HCT116 (cell line): ENCODE data around the gene MAGEF1. TPM values are rescaled to one million over a fixed set of nuclear protein-coding genes. Genes with fewer than 3 reads are reported as not detected.

Experiments
- ATAC-seq: fragments of 200-7000 bp; cut with Tn5 transposase; 2 replicates; pipeline ENCODE4 v1.9.1; 2020; ENCODE audit warnings: mild to moderate bottlenecking, moderate library complexity
- BruUV-seq: library from RNA; stranded (reverse); fragments of 400-500 nt; replicated peaks from 2 replicates; lab custom pipeline; 2021; lab: Mats Ljungman, UMichigan
- CTCF ChIA-PET: fragments of 300-600 bp; sonication (Branson Sonifier 250); formaldehyde crosslinking; loops from one replicate; lab custom pipeline; 2021; ENCODE audit warnings: antibody characterized with exemption; lab: Charles Lee
- POLR2A ChIA-PET: fragments of 300-600, 350-600 bp; sonication (Branson Sonifier 250); formaldehyde crosslinking; loops from one replicate; lab custom pipeline; 2021; ENCODE audit warnings: antibody characterized with exemption; lab: Charles Lee
- RAD21 ChIA-PET, 2 experiments: fragments of 300-600 bp; sonication (Branson Sonifier 250); formaldehyde crosslinking; loops; one replicate each; lab custom pipeline; 2023; ENCODE audit warnings: low total read pairs in 2 of 2; ENCODE audit not compliant: uncharacterized antibody in 2 of 2, unreplicated experiment in 2 of 2, low non-redundant PET in 1 of 2; lab: Charles Lee
- DNase-seq: peaks from one replicate; pipeline ENCODE4 v3.0.0-alpha.2; 2010; ENCODE audit warnings: low read depth, low spot score
- H2AFZ ChIP-seq: fragments of 200-600 bp; shearing (Covaris generic), sonication (generic); 2 replicates; pipeline ENCODE4 v1.6.1; 2017; ENCODE audit warnings: low read depth, mixed run types, mixed read lengths, antibody characterized with exemption, low read length; ENCODE audit not compliant: poor library complexity, severe bottlenecking
- H3K27ac ChIP-seq: 2 replicates; pipeline ENCODE4 v1.5.1; 2012; ENCODE audit warnings: low read depth, low read length
- H3K27me3 ChIP-seq: fragments of 200-600 bp; sonication (generic); 2 replicates; pipeline ENCODE4 v1.6.1; 2016; ENCODE audit warnings: mixed run types, low read length, mixed read lengths; ENCODE audit not compliant: insufficient read depth
- H3K36me3 ChIP-seq, 2 experiments: fragments of 200-500 bp in 1 of 2; fragments of 200-600 bp in 1 of 2; sonication (Bioruptor generic) in 1 of 2; sonication (generic) in 1 of 2; 2 replicates each; pipeline versions ENCODE4 v1.5.1 to v1.6.1; 2014 to 2016; ENCODE audit warnings: low read length in 2 of 2, inconsistent platforms in 1 of 2, mixed read lengths in 1 of 2, mixed run types in 1 of 2; ENCODE audit not compliant: insufficient read depth in 2 of 2, control insufficient read depth in 1 of 2
- H3K4me1 ChIP-seq, 2 experiments: fragments of 200-600 bp in 1 of 2; sonication (generic) in 1 of 2; 2 replicates each; pipeline versions ENCODE4 v1.5.1 to v1.6.1; 2012 to 2017; ENCODE audit warnings: low read length in 2 of 2, inconsistent platforms in 1 of 2, mild to moderate bottlenecking in 1 of 2, mixed read lengths in 1 of 2, mixed run types in 1 of 2, moderate library complexity in 1 of 2; ENCODE audit not compliant: insufficient read depth in 2 of 2, control insufficient read depth in 1 of 2
- H3K4me2 ChIP-seq: fragments of 200-600 bp; sonication (generic); 2 replicates; pipeline ENCODE4 v1.6.1; 2017; ENCODE audit warnings: mixed run types, low read length, mixed read lengths
- H3K4me3 ChIP-seq, 2 experiments: fragments of 200-600 bp in 1 of 2; sonication (generic) in 1 of 2; replicated peaks in 1 of 2; 2 replicates each; pipeline ENCODE4 v1.5.1; 2011 to 2016; ENCODE audit warnings: low read length in 2 of 2, control low read depth in 1 of 2, low read depth in 1 of 2, mild to moderate bottlenecking in 1 of 2, mixed read lengths in 1 of 2, mixed run types in 1 of 2
- H3K79me2 ChIP-seq: fragments of 200-600 bp; sonication (generic); 2 replicates; pipeline ENCODE4 v1.6.1; 2017; ENCODE audit warnings: mild to moderate bottlenecking, mixed run types, low read length, moderate library complexity, mixed read lengths; ENCODE audit not compliant: insufficient read depth
- H3K9ac ChIP-seq: fragments of 200-600 bp; sonication (generic); 2 replicates; pipeline ENCODE4 v1.6.1; 2016; ENCODE audit warnings: low read length, mixed read lengths
- H3K9me2 ChIP-seq: fragments of 200-600 bp; sonication (generic), shearing (Covaris generic); 2 replicates; pipeline ENCODE4 v1.6.1; 2017; ENCODE audit warnings: mixed run types, mild to moderate bottlenecking, moderate library complexity; ENCODE audit not compliant: insufficient read depth
- H3K9me3 ChIP-seq, 2 experiments: fragments of 200-500 bp in 1 of 2; fragments of 200-600 bp in 1 of 2; sonication (Bioruptor generic) in 1 of 2; sonication (generic) in 1 of 2; 2 replicates each; pipeline ENCODE4 v1.6.1; 2014 to 2017; ENCODE audit warnings: low read length in 2 of 2, mixed read lengths in 2 of 2, inconsistent platforms in 1 of 2, low read depth in 1 of 2, mild to moderate bottlenecking in 1 of 2, mixed run types in 1 of 2, moderate library complexity in 1 of 2; ENCODE audit not compliant: control insufficient read depth in 1 of 2, insufficient read depth in 1 of 2
- H4K20me1 ChIP-seq: fragments of 200-600 bp; sonication (generic), shearing (Covaris generic); 2 replicates; pipeline ENCODE4 v1.6.1; 2017; ENCODE audit warnings: mixed run types, mild to moderate bottlenecking, moderate library complexity; ENCODE audit not compliant: insufficient read depth
- CBX3 ChIP-seq: IDR thresholded peaks from 2 replicates; pipeline ENCODE4 v1.6.1; 2012; ENCODE audit warnings: low read depth
- CTCF ChIP-seq, 3 experiments: fragments of 200-600 bp in 1 of 3; sonication (generic) in 1 of 3; IDR thresholded peaks in 2 of 3; conservative IDR thresholded peaks in 1 of 3; 2 replicates each; pipeline ENCODE4 v1.5.1; 2012 to 2017; ENCODE audit warnings: low read depth in 2 of 3, low read length in 2 of 3, antibody characterized with exemption in 1 of 3, borderline replicate concordance in 1 of 3, control low read depth in 1 of 3, mild to moderate bottlenecking in 1 of 3, mixed read lengths in 1 of 3, mixed run types in 1 of 3, moderate library complexity in 1 of 3; ENCODE audit not compliant: insufficient read depth in 1 of 3
- EGR1 ChIP-seq: IDR thresholded peaks from 2 replicates; pipeline ENCODE4 v1.6.1; 2012; ENCODE audit warnings: low read depth
- EZH2phosphoT487 ChIP-seq: fragments of 200-600 bp; IDR thresholded peaks from 2 replicates; pipeline ENCODE4 v1.6.1; 2018; ENCODE audit warnings: antibody characterized with exemption, borderline replicate concordance
- JUND ChIP-seq: IDR thresholded peaks from 2 replicates; pipeline ENCODE4 v1.6.1; 2012
- POLR2A ChIP-seq: IDR thresholded peaks from 2 replicates; pipeline ENCODE4 v1.7.0; 2011; ENCODE audit warnings: borderline replicate concordance; ENCODE audit not compliant: insufficient read depth, insufficient read length; ENCODE audit errors: extremely low read depth
- POLR2AphosphoS5 ChIP-seq: IDR thresholded peaks from 2 replicates; pipeline ENCODE4 v1.6.1; 2011; ENCODE audit warnings: mild to moderate bottlenecking, low read depth, low read length, moderate library complexity
- REST ChIP-seq: IDR thresholded peaks from 2 replicates; pipeline ENCODE4 v1.6.1; 2012; ENCODE audit warnings: low read depth
- SIN3A ChIP-seq: IDR thresholded peaks from 2 replicates; pipeline ENCODE4 v1.6.1; 2012; ENCODE audit warnings: low read depth
- SRF ChIP-seq: IDR thresholded peaks from 2 replicates; pipeline ENCODE4 v1.6.1; 2012; ENCODE audit warnings: low read depth
- TCF7L2 ChIP-seq: IDR thresholded peaks from 2 replicates; pipeline ENCODE4 v1.7.0; 2011; ENCODE audit warnings: borderline replicate concordance, inconsistent platforms; ENCODE audit not compliant: insufficient read depth, insufficient read length; ENCODE audit errors: extremely low read depth
- ZFX ChIP-seq: fragments of 450-650 bp; IDR thresholded peaks from 2 replicates; pipeline ENCODE4 v1.6.1; 2017
- ZNF274 ChIP-seq: fragments of 200-500 bp; sonication (Bioruptor generic); IDR thresholded peaks from 2 replicates; pipeline ENCODE4 v1.6.1; 2014; ENCODE audit warnings: mild to moderate bottlenecking, low read depth, low read length, inconsistent platforms
- intact Hi-C: fragments of 100-400 bp; cut with micrococcal nuclease; formaldehyde crosslinking; loops from 2 replicates; pipeline ENCODE4 v1.10.0; 2022
- total RNA-seq: library from RNA; stranded (reverse); gene quantifications from one replicate; pipeline ENCODE4 v1.2.1, GENCODE V29; 2021; ENCODE audit not compliant: unreplicated experiment

Gene MAGEF1
- total RNA-seq, 1 experiment from 2014 or later, result 44.1 TPM

- H2AFZ ChIP-seq, result no peak overlapping the region
- BruUV-seq, result no TSS peak
- H3K4me3 ChIP-seq, result no peak overlapping the region
- ChIA-PET RAD21 (no interaction called here), POLR2A (no interaction called here), CTCF (interaction anchor here (1.8 kb wide), 1 partner anchor 172 kb away, joined by 5 read pairs; the partner anchor contains the start of gene EPHB3)
- intact Hi-C loops, result no loop called here
- H3K4me2 ChIP-seq, result no peak overlapping the region
- H3K4me1 ChIP-seq, result peaks cover 0 to 6% of the 10 kb centered on the region in 2 experiments; a peak in 1 of 4 replicates
- H3K9me2 ChIP-seq, result no peaks in the 10 kb centered on the region
- TF ChIP-seq JUND, result no peak
- TF ChIP-seq EZH2phosphoT487, result no peak
- no peak for TF ChIP-seq CBX3
- TF ChIP-seq ZNF274, result no peak
- no peak for TF ChIP-seq POLR2A
- no peak for TF ChIP-seq POLR2AphosphoS5
- TF ChIP-seq SIN3A, result no peak
- H3K9ac ChIP-seq, result no peak overlapping the region
- no peaks in the 10 kb centered on the region for H3K79me2 ChIP-seq
- no peaks in the 10 kb centered on the region for H3K27me3 ChIP-seq
- ATAC-seq (no peak), DNase-seq (no peak)
- H3K27ac ChIP-seq, result no peak overlapping the region
- H4K20me1 ChIP-seq, result no peaks in the 10 kb centered on the region
- no peaks in the 10 kb centered on the region for H3K9me3 ChIP-seq
- H3K36me3 ChIP-seq, result no peaks in the 10 kb centered on the region
These were observed 21.3 kb upstream of the MAGEF1 start for GRCh38 chr3:184733181-184733580.

GRCh38 chr3:184731786-184732537, 20.1 kb upstream of the MAGEF1 start:
- Histone ChIP-seq H3K36me3 (no peaks in the 10 kb centered on the region), H3K4me2 (no peak overlapping the region), H4K20me1 (no peaks in the 10 kb centered on the region), H3K27ac (no peak overlapping the region), H3K27me3 (no peaks in the 10 kb centered on the region), H3K9me2 (no peaks in the 10 kb centered on the region), H3K9me3 (no peaks in the 10 kb centered on the region), H3K4me3 (no peak overlapping the region), H3K9ac (no peak overlapping the region), H3K4me1 (peaks cover 0 to 8% of the 10 kb centered on the region in 2 experiments; a peak in 2 of 4 replicates), H3K79me2 (no peaks in the 10 kb centered on the region), H2AFZ (no peak overlapping the region)
- RAD21 ChIA-PET, result no interaction called here
- ATAC-seq (no peak), DNase-seq (no peak)
- CTCF ChIA-PET, result interaction anchor here (1.0 kb wide), 1 partner anchor 11 kb away, joined by 3 read pairs; no protein-coding TSS in a partner anchor
- BruUV-seq, result no TSS peak
- intact Hi-C loops, result no loop called here
- POLR2A ChIA-PET, result no interaction called here
- TF ChIP-seq EZH2phosphoT487 (no peak), ZFX (no peak), TCF7L2 (no peak), SRF (no peak), EGR1 (no peak), REST (no peak), CTCF (IDR thresholded peaks at IDR 0.05 in 2 of 3, conservative IDR thresholded peaks at IDR 0.05 in 1 of 3; ENCODE audit: borderline replicate concordance in 1 of 3, insufficient read depth in 1 of 3, low read depth in 2 of 3, low read length in 2 of 3) (no peak)
